Epithelial cell of esophagus (primary cell): ENCODE data around the gene ADCYAP1.

Source experiments
- DNase-seq: peaks from one replicate; pipeline ENCODE4 v3.0.0; 2010; ENCODE audit warnings: low read depth
- H3K4me3 ChIP-seq: 2 replicates; pipeline ENCODE4 v1.5.1; 2011; ENCODE audit warnings: mild to moderate bottlenecking, low read length, control low read depth
- CTCF ChIP-seq: IDR thresholded peaks from 2 replicates; pipeline ENCODE4 v1.5.1; 2011; ENCODE audit warnings: low read depth, mild to moderate bottlenecking, low read length, control low read depth, inconsistent platforms; ENCODE audit not compliant: insufficient read depth; ENCODE audit errors: missing control alignments

ADCYAP1 gene

GRCh38 chr18:905307-905947 is 756 bp downstream of the ADCYAP1 start:
- no peak for DNase-seq
- no peak overlapping the region for H3K4me3 ChIP-seq
- no peak for TF ChIP-seq CTCF

- H3K4me3 ChIP-seq, result no peak overlapping the region
- DNase-seq, result no peak
- no peak for TF ChIP-seq CTCF
These were observed 1.3 kb downstream of the ADCYAP1 start for GRCh38 chr18:905948-906415.

- TF ChIP-seq CTCF, result no peak
- DNase-seq, result no peak
- H3K4me3 ChIP-seq, result no peak overlapping the region
These were observed 1.9 kb downstream of the ADCYAP1 start for GRCh38 chr18:906416-907114.

GRCh38 chr18:907115-907884 is 2.6 kb downstream of the ADCYAP1 start:
- TF ChIP-seq CTCF, result no peak
- no peak for DNase-seq
- H3K4me3 ChIP-seq, result no peak overlapping the region

- DNase-seq, result no peak
- H3K4me3 ChIP-seq, result no peak overlapping the region
- TF ChIP-seq CTCF, result no peak
These were observed 3.5 kb downstream of the ADCYAP1 start for GRCh38 chr18:907885-908757.
